HepG2 (cell line): Measurements from ENCODE around the gene NFE2L3.

Experiments used
- CCDC6 ChIP-seq: sonication (generic); formaldehyde crosslinking; IDR thresholded peaks from 2 replicates; pipeline ENCODE4 v1.8.1; 2022; ENCODE audit warnings: mild to moderate bottlenecking, missing genetic modification reagents, moderate library complexity
- CREM ChIP-seq, 2 experiments: sonication (generic) in 1 of 2; formaldehyde crosslinking in 1 of 2; IDR thresholded peaks; 2 replicates each; pipeline versions ENCODE4 v1.4.0 to v1.6.1; 2016 to 2020; ENCODE audit warnings: antibody characterized with exemption in 1 of 2, mild to moderate bottlenecking in 1 of 2, missing genetic modification reagents in 1 of 2
- CTCF ChIP-seq: sonication (generic); formaldehyde crosslinking; IDR thresholded peaks from 2 replicates; pipeline ENCODE4 v1.5.0; 2020; ENCODE audit warnings: mild to moderate bottlenecking, missing genetic modification reagents, moderate library complexity
- FOXA1 ChIP-seq, 2 experiments: fragments of 450-650 bp in 1 of 2; sonication (generic) in 1 of 2; formaldehyde crosslinking in 1 of 2; IDR thresholded peaks; 2 replicates each; pipeline versions ENCODE4 v1.4.0 to v1.6.1; 2016 to 2020; ENCODE audit warnings: missing genetic modification reagents in 1 of 2
- MTA3 ChIP-seq: sonication (generic); formaldehyde crosslinking; IDR thresholded peaks from 2 replicates; pipeline ENCODE4 v1.4.0; 2020; ENCODE audit warnings: missing genetic modification reagents
- MYC ChIP-seq: sonication (generic); formaldehyde crosslinking; IDR thresholded peaks from 2 replicates; pipeline ENCODE4 v1.9.0; 2021; ENCODE audit warnings: missing genetic modification reagents, borderline replicate concordance
- NFE2L1 ChIP-seq: sonication (generic); formaldehyde crosslinking; IDR thresholded peaks from 2 replicates; pipeline ENCODE4 v1.4.0; 2020; ENCODE audit warnings: missing genetic modification reagents, mild to moderate bottlenecking, borderline replicate concordance
- POLR2A ChIP-seq, 2 experiments: IDR thresholded peaks; 2 replicates each; pipeline ENCODE4 v1.6.1; 2011; ENCODE audit warnings: low read depth in 2 of 2, low read length in 2 of 2, mild to moderate bottlenecking in 1 of 2, moderate library complexity in 1 of 2; ENCODE audit not compliant: insufficient read depth in 1 of 2
- RAD21 ChIP-seq: fragments of 450-650 bp; formaldehyde crosslinking; IDR thresholded peaks from 2 replicates; pipeline ENCODE4 v1.5.0; 2020; ENCODE audit warnings: mild to moderate bottlenecking
- ZFP37 ChIP-seq: sonication (generic); formaldehyde crosslinking; IDR thresholded peaks from 2 replicates; pipeline ENCODE4 v1.4.0; 2020; ENCODE audit warnings: missing genetic modification reagents, borderline replicate concordance
- ZNF335 ChIP-seq: sonication (generic); formaldehyde crosslinking; IDR thresholded peaks from 2 replicates; pipeline ENCODE4 v1.4.0; 2020; ENCODE audit warnings: missing genetic modification reagents
- ZSCAN30 ChIP-seq: sonication (generic); formaldehyde crosslinking; IDR thresholded peaks from 2 replicates; pipeline ENCODE4 v1.5.0; 2020; ENCODE audit warnings: mild to moderate bottlenecking, missing genetic modification reagents
- TF ChIP-seq, protein P1 (sequence below): sonication (generic); formaldehyde crosslinking; IDR thresholded peaks from 2 replicates; pipeline ENCODE4 v1.4.0; 2020; ENCODE audit warnings: missing genetic modification reagents

DNA sequence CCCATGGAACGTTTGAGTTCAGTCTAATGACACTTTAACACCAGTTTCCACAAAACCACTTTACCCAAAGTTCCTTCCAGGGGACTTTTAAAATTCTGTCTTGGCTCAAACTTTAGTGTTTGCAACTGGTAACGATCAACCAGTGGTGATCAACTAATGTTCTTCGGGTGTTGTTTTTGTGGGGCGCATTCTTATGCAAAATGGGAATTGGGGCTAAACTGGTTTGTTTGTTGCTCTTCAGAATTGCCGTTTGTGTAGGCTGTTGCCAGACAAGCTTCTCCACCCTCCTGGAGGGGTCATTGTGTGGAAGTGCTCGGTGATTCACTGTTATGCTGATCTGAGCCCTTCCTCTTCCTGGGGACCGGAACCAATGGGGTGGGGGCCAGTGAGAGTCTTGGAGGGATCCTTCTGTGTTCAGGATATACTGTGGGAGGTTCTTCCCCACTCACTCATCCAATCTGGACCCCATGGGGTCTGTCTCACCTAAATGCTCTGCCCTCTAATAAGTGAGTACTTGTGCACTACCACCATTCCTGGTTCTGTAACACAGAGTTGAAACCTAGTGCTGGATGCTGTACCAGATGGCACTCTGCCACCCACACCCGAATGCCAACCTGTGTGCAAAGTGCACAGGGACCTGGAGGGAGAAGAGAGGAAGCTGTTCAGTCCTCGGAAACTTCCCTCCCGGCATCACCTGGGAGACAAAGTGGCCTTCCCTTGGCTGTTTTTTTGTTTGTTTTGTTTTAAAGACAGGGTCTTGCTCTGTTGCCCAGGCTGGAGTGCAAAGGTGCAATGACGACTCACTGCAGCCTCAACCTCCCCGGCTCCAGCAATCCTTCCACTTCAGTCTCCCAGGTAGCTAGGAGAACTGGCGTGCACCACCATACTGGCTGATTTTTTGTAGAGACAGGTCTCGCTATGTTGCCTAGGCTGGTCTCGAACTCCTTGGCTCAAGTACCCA is 2.1 kb downstream of the NFE2L3 start:
- TF ChIP-seq NFE2L1 (CRISPR knock-in tag) (no peak), CREM (IDR thresholded peaks at IDR 0.05) (no peak), CREM (CRISPR knock-in tag; IDR thresholded peaks at IDR 0.05) (no peak), MYC (CRISPR knock-in tag) (no peak), CTCF (CRISPR knock-in tag) (no peak), FOXA1 (IDR thresholded peaks at IDR 0.05) (no peak), FOXA1 (CRISPR knock-in tag; IDR thresholded peaks at IDR 0.05) (no peak), MTA3 (CRISPR knock-in tag) (no peak), RAD21 (CRISPR knock-in tag) (no peak), ZSCAN30 (CRISPR knock-in tag) (no peak), ZFP37 (CRISPR knock-in tag) (no peak), ZNF335 (CRISPR knock-in tag) (no peak), CCDC6 (CRISPR knock-in tag) (no peak), POLR2A (IDR thresholded peaks at IDR 0.05; ENCODE audit: insufficient read depth in 1 of 2, low read depth in 2 of 2, low read length in 2 of 2) (no peak)
- TF ChIP-seq, protein P1, sequence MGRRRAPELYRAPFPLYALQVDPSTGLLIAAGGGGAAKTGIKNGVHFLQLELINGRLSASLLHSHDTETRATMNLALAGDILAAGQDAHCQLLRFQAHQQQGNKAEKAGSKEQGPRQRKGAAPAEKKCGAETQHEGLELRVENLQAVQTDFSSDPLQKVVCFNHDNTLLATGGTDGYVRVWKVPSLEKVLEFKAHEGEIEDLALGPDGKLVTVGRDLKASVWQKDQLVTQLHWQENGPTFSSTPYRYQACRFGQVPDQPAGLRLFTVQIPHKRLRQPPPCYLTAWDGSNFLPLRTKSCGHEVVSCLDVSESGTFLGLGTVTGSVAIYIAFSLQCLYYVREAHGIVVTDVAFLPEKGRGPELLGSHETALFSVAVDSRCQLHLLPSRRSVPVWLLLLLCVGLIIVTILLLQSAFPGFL, result no peak
